ENCODE measurements around the gene MOCS3. TPM values are rescaled to one million over a fixed set of nuclear protein-coding genes. Genes with fewer than 3 reads are reported as not detected.

The MOCS3 gene
- total and polyA plus RNA-seq, 2 of the 13 experiments (the other 11 are each of a cell fraction or from before 2014, with no cell fraction given): 3.7 to 8.4 TPM

GRCh38 chr20:50930139-50930975 is 28.3 kb upstream of the MOCS3 start (continued):
- TF ChIP-seq ZNF687 (CRISPR knock-in tag; IDR thresholded peaks at IDR 0.05) (peak; percentile 34), CC2D1A (CRISPR knock-in tag; IDR thresholded peaks at IDR 0.05) (no peak), MAX (IDR thresholded peaks at IDR 0.05) (0 out of 2 replicates have a peak, but pooled peaks have one; percentile 2), LBX2 (CRISPR knock-in tag; IDR thresholded peaks at IDR 0.05; ENCODE audit: borderline replicate concordance) (no peak), ZNF816 (CRISPR knock-in tag; IDR thresholded peaks at IDR 0.05; ENCODE audit: borderline replicate concordance) (peak; percentile 36; the same call in 1 of the 2 replicates), ZNF660 (CRISPR knock-in tag; IDR thresholded peaks at IDR 0.05; ENCODE audit: borderline replicate concordance, low read depth) (no peak), ZSCAN21 (CRISPR knock-in tag; IDR thresholded peaks at IDR 0.05; ENCODE audit: borderline replicate concordance) (peak; percentile 2; the same call in 1 of the 2 replicates), RFXANK (CRISPR knock-in tag; IDR thresholded peaks at IDR 0.05) (no peak), SP2 (CRISPR knock-in tag; IDR thresholded peaks at IDR 0.05) (no peak)

All from HepG2 (cell line).